ENCODE results near the gene C3orf62.

GRCh38 chr3:49263159-49263889, 13.7 kb downstream of the C3orf62 start:
- TF ChIP-seq CTCF (optimal IDR thresholded peaks at IDR 0.05 in 1 of 3, IDR thresholded peaks at IDR 0.05 in 1 of 3, conservative IDR thresholded peaks at IDR 0.05 in 1 of 3; ENCODE audit: extremely low read depth in 1 of 3, insufficient read depth in 2 of 3, low read length in 3 of 3): no peak
- TF ChIP-seq EZH2 (IDR thresholded peaks at IDR 0.05; ENCODE audit: low read length): no peak
